HG02884 (cell line): Measurements from ENCODE around the gene HIRIP3.
"Not testable (repeated sequence)": the region's sequence is repeated elsewhere in the genome, so short reads cannot be mapped to it uniquely, and the experiment has no call there.

Source experiments
- ATAC-seq: cut with Tn5 transposase; IDR thresholded peaks from one replicate; pipeline ENCODE4 v1.9.1; 2021; ENCODE audit warnings: mild to moderate bottlenecking, moderate library complexity; ENCODE audit not compliant: unreplicated experiment

The HIRIP3 gene

GRCh38 chr16:29995324-29995910 is at the start of gene HIRIP3:
Gene HIRIP3, minus strand, starts transcription at chr16:29995617. Its CDS starts 12 bp downstream, at chr16:29995605.
- ATAC-seq = peak; percentile 37

GRCh38 chr16:30041841-30042240 is 46.4 kb upstream of the HIRIP3 start:
- no peak for ATAC-seq

GRCh38 chr16:30040690-30041089 is 45.3 kb upstream of the HIRIP3 start:
- ATAC-seq = not testable (repeated sequence)

- ATAC-seq = no peak
These were observed 44.8 kb upstream of the HIRIP3 start for GRCh38 chr16:30040221-30040620.

GRCh38 chr16:30033270-30033669 is 37.9 kb upstream of the HIRIP3 start:
- ATAC-seq = no peak

GRCh38 chr16:30032083-30032819 is 36.8 kb upstream of the HIRIP3 start:
- ATAC-seq = no peak

- ATAC-seq = no peak
These were observed 36.1 kb upstream of the HIRIP3 start for GRCh38 chr16:30031477-30031918.

GRCh38 chr16:30030841-30031413 is 35.5 kb upstream of the HIRIP3 start, which contains the start of gene TLCD3B:
Gene TLCD3B, minus strand, starts transcription at chr16:30031271. Its CDS starts 744 bp downstream, at chr16:30030527.
- ATAC-seq = no peak

- no peak for ATAC-seq
These were observed 34.7 kb upstream of the HIRIP3 start for GRCh38 chr16:30030011-30030685.

- no peak for ATAC-seq
These were observed 33.1 kb upstream of the HIRIP3 start for GRCh38 chr16:30028438-30029076.

- ATAC-seq = no peak
These were observed 32.4 kb upstream of the HIRIP3 start for GRCh38 chr16:30027588-30028437.

GRCh38 chr16:30026449-30026848 is 31.0 kb upstream of the HIRIP3 start:
- no peak for ATAC-seq

- ATAC-seq = no peak
These were observed 30.2 kb upstream of the HIRIP3 start for GRCh38 chr16:30025574-30025973.

GRCh38 chr16:30025156-30025555 is 29.7 kb upstream of the HIRIP3 start:
- ATAC-seq = no peak

GRCh38 chr16:30024451-30024850 is 29.0 kb upstream of the HIRIP3 start:
- no peak for ATAC-seq

- ATAC-seq = no peak
These were observed 28.2 kb upstream of the HIRIP3 start for GRCh38 chr16:30023586-30023985.

GRCh38 chr16:30022887-30023286 is 27.5 kb upstream of the HIRIP3 start, which contains the start of gene C16orf92:
Gene C16orf92, plus strand, starts transcription at chr16:30023198. Its CDS starts 143 bp downstream, at chr16:30023341.
- no peak for ATAC-seq

GRCh38 chr16:30018731-30019158 is 23.3 kb upstream of the HIRIP3 start:
- no peak for ATAC-seq

- ATAC-seq = not testable (repeated sequence)
These were observed 22.5 kb upstream of the HIRIP3 start for GRCh38 chr16:30017937-30018336.

GRCh38 chr16:30017277-30017656 is 21.9 kb upstream of the HIRIP3 start:
- no peak for ATAC-seq
